ENCODE measurements around the gene DGKD.

Gene DGKD

GRCh38 chr2:233470011-233470687 lies 115.9 kb downstream of the DGKD start:
- DNase-seq (ENCODE audit: low read depth), result no peak
- no peak for TF ChIP-seq CTCF (IDR thresholded peaks at IDR 0.05; ENCODE audit: insufficient read depth, low read depth, low read length, missing control alignments)
- H3K4me3 ChIP-seq (ENCODE audit: low read depth, low read length), result no peak overlapping the region

GRCh38 chr2:233470839-233471238 lies 116.5 kb downstream of the DGKD start:
- H3K4me3 ChIP-seq (ENCODE audit: low read depth, low read length), result no peak overlapping the region
- TF ChIP-seq CTCF (IDR thresholded peaks at IDR 0.05; ENCODE audit: insufficient read depth, low read depth, low read length, missing control alignments), result no peak
- DNase-seq (ENCODE audit: low read depth), result no peak

- TF ChIP-seq CTCF (IDR thresholded peaks at IDR 0.05; ENCODE audit: insufficient read depth, low read depth, low read length, missing control alignments), result no peak
- no peak for DNase-seq (ENCODE audit: low read depth)
- no peak overlapping the region for H3K4me3 ChIP-seq (ENCODE audit: low read depth, low read length)
Measured at GRCh38 chr2:233471291-233472035, 117.2 kb downstream of the DGKD start.

- DNase-seq (ENCODE audit: low read depth), result no peak
- H3K4me3 ChIP-seq (ENCODE audit: low read depth, low read length), result no peak overlapping the region
- no peak for TF ChIP-seq CTCF (IDR thresholded peaks at IDR 0.05; ENCODE audit: insufficient read depth, low read depth, low read length, missing control alignments)
Measured at GRCh38 chr2:233473386-233473791, 119.1 kb downstream of the DGKD start.

GRCh38 chr2:233473878-233474277 lies 119.6 kb downstream of the DGKD start:
- TF ChIP-seq CTCF (IDR thresholded peaks at IDR 0.05; ENCODE audit: insufficient read depth, low read depth, low read length, missing control alignments), result no peak
- H3K4me3 ChIP-seq (ENCODE audit: low read depth, low read length), result no peak overlapping the region
- DNase-seq (ENCODE audit: low read depth), result no peak

- no peak overlapping the region for H3K4me3 ChIP-seq (ENCODE audit: low read depth, low read length)
- no peak for TF ChIP-seq CTCF (IDR thresholded peaks at IDR 0.05; ENCODE audit: insufficient read depth, low read depth, low read length, missing control alignments)
- DNase-seq (ENCODE audit: low read depth), result no peak
Measured at GRCh38 chr2:233474308-233475160, 120.2 kb downstream of the DGKD start.
